Measurements from ENCODE around the gene TSC2.
"Not testable (repeated sequence)": the region's sequence is repeated elsewhere in the genome, so short reads cannot be mapped to it uniquely, and the experiment has no call there.

TSC2 gene

DNA sequence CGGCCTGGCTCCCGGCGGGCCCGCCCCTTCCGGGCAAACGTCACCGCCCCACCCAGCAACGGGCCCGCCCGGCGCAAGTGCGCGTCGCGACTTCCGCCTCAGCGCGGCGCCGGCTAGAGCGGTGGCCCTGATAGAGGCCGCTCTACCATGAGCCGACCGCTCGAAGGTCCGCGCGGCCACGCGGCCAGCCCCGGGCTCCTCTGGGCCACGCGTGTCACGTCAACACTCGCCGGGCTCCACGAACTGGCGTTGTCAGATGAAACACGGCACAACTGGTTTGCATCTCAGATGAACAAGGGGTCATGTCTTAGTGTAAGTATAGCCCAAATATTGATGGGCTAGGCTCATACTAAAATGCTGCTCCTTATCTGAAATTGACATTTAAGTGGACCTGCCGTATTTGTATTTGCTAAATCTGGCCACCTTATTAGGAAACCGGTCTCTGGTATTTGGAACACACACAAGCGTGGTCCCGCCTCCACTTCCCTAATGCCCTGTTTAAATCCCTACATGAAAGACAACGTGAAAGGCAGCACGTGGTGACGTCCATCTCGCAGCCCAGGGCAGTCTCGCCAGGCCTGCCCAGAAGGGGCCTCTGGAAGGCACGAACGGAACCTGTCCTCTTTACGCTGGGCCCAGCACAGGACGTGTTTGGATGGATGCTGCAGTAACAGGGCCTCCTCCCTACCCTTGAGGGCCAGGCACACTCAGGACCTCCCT, 37.8 kb upstream of the TSC2 start, which contains the start of gene ZNF598:
TSS of gene ZNF598 (minus strand) at position 31 of the 720 bp plus-strand sequence.
- peak; percentile 80 to 88 for DNase-seq

GRCh38 chr16:2011726-2012125, 36.1 kb upstream of the TSC2 start:
- DNase-seq: not testable (repeated sequence)

GRCh38 chr16:2013527-2013926, 34.3 kb upstream of the TSC2 start:
- DNase-seq: no peak

DNA sequence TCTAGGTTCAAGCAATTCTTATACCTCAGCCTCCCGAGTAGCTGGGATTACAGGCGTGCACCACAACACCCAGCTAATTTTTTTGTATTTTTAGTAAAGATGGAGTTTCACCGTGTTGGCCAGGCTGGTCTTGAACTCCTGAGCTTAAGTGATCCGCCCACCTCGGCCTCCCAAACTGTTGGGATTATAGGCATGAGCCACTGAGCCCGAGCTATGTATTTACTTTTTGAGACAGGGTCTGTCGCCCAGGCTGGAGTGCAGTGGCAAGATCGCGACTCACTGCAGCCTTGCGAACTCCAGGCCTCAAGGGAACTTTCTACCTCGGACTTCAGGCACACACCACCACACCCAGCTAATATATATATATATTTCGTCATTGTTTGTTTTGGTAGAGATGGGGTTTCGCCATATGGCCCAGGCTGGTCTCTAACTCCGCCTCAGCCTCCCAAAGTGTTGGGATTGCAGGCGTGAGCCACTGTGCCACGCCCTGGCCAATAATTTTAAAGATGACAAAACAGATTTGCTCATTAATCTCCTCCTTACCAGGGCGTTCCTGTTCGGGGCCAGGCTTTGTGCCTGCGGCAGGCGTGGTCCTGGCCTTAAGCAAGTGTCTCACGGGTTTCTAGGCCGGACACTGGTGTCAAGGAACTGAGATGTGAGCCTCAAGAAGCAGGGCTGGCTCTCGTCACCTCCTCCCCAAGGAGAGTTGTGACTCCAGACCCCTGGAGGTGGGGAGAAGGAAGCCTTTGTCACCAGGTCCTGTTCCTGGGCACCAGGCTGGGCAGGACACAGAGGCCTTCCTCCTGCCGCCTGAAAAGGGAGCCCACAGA, 32.5 kb upstream of the TSC2 start:
- no peak for DNase-seq

GRCh38 chr16:2015947-2016208, 31.9 kb upstream of the TSC2 start:
- DNase-seq: no peak

DNA sequence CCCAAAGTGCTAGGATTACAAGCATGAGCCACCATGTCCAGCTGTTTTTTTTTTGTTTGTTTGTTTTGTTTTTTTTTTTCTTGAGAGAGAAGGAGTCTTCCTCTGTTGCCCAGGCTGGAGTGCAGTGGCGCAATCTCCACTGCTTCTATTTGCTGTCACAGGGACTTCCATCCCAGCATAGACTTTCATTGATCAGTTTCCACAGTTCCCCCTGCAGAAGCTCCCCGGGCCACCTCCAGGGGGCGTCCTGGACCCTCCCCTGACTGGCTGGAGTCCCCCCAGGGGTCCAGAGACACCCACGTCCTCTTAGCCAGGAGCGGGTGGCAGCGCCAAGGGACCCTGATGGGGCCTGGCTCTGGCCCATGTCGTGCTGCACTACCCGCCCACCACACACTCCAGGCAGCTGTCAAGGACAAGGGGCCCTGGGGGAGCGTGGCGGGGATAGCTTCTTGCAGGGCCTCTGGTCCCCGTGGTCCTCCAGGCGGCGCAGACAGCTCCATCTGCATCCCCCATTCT, 31.3 kb upstream of the TSC2 start:
- DNase-seq: peak in 1 of 2 experiments; percentile 14

DNA sequence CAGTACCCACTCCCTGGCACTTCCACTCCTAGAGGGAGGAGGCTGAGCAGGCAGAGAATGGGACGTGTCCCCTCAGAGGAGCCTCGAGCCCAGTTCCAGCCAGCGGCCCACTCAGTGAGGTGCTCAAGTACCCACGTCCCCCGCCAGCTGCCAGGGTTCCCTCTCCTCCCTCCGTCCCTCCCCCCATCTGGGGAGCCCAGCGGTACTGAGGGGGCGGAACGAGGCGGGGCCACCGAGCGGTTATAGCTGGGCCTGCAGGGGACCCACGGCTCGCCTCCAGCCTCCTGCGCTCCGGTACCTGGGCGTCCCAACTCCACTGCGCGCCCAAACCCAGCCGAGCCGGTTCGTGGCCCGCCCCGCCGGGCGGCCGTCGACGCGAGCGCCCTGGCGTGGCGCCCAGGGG, 28.3 kb upstream of the TSC2 start, which contains the start of gene NPW:
TSS of gene NPW (plus strand) at position 268 of the 403 bp plus-strand sequence.
- peak in 1 of 2 experiments; percentile 20 for DNase-seq

DNA sequence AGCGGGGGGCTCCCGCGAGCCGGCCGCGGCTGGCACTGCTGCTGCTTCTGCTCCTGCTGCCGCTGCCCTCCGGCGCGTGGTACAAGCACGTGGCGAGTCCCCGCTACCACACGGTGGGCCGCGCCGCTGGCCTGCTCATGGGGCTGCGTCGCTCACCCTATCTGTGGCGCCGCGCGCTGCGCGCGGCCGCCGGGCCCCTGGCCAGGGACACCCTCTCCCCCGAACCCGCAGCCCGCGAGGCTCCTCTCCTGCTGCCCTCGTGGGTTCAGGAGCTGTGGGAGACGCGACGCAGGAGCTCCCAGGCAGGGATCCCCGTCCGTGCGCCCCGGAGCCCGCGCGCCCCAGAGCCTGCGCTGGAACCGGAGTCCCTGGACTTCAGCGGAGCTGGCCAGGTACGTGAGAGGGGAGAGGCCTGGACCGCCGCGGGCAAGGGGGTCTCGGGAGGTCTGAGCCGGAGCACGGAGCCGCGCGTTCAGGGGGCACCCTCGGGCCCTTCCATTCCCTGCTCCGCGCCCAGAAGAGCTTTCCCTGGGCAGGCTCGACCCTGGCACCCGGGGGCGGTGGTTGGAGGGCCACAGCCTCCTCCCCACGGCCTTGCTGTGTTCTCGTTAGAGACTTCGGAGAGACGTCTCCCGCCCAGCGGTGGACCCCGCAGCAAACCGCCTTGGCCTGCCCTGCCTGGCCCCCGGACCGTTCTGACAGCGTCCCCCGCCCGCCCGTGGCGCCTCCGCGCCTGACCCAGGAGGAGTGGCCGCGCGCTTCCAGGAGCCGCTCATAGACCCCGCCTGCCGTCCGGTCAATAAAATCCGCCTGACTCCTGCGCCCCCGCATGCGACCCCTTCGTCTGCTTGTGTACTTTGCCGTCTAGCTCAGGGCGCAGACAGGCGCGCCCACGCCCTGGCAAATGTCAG, 27.6 kb upstream of the TSC2 start:
- DNase-seq: no peak

GRCh38 chr16:2022723-2023091, 25.1 kb upstream of the TSC2 start:
- no peak for DNase-seq

DNA sequence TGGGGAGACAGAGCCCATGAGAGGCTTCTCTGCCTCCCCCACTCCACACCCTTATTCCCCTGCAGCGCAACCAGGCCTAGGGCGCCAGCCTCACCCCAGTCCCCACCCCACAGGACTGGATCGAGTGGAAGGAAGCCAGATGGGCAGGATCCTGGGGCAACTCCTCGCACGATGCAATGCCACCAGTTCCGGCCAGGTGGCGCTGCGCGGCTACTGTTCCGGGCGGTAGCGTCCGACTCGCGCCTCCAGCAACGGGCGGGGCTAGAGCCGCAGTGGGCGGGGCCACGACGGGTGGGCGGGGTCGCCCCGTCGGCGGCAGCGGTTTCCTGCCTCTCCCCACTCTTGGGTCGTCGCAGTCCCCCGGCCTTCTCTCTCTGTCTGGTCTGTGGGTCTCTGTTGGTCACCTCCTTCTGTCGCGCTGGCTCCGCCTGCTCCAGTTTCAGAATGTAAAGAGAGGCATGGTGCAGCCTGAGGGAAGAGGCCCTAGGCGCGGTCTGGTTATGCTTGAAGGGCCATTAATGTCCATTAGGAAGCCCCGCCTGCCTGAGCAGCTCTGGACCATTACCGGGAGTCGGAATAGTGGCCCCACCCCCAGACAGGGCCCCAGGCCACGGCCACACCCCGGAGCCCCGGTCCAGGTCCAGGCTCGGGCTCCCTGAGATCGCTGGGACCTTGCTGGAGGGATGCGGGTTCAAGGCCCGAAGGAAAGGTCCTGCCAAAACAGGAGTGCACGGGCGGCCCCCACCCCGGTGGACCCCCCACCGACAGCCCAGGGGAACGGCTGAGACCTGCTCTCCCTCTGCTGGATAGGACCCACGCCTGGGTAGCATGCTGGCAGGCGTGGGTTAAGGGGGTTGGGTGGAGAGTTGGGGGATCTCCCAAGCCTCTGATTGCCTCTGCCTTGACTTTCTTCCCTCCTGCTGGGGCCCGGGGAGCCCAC, 24.4 kb upstream of the TSC2 start:
- DNase-seq: peak; percentile 81 to 87

DNA sequence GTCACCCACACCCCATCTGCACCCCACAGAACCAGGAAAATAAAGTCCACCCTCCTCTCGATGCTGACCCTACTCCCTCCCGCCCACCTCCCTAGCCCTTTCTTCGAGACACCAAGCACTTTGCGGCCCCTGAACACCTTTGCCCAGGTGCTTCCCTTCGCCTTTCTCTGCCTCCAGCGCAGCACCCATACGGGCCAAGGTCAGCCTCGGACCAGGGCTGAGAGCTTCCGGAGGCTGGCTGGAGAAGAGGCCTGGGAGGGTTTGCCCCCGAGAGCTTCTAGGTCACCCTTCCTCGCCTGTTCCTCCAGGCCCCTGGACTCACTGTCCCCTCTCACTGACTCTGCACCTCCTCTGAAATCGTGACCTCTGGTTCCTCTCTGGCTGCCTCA, 23.8 kb upstream of the TSC2 start:
- no peak for DNase-seq

GRCh38 chr16:2025251-2025650, 22.5 kb upstream of the TSC2 start:
- no peak for DNase-seq

- DNase-seq: no peak
Observed at GRCh38 chr16:2025878-2026460, 21.8 kb upstream of the TSC2 start.

GRCh38 chr16:2026461-2027023, 21.2 kb upstream of the TSC2 start, which contains the start of gene NHERF2:
Gene NHERF2, plus strand, starts transcription at chr16:2026902. Its CDS starts 104 bp downstream, at chr16:2027006.
- DNase-seq: peak in 1 of 2 experiments; percentile 9

DNA sequence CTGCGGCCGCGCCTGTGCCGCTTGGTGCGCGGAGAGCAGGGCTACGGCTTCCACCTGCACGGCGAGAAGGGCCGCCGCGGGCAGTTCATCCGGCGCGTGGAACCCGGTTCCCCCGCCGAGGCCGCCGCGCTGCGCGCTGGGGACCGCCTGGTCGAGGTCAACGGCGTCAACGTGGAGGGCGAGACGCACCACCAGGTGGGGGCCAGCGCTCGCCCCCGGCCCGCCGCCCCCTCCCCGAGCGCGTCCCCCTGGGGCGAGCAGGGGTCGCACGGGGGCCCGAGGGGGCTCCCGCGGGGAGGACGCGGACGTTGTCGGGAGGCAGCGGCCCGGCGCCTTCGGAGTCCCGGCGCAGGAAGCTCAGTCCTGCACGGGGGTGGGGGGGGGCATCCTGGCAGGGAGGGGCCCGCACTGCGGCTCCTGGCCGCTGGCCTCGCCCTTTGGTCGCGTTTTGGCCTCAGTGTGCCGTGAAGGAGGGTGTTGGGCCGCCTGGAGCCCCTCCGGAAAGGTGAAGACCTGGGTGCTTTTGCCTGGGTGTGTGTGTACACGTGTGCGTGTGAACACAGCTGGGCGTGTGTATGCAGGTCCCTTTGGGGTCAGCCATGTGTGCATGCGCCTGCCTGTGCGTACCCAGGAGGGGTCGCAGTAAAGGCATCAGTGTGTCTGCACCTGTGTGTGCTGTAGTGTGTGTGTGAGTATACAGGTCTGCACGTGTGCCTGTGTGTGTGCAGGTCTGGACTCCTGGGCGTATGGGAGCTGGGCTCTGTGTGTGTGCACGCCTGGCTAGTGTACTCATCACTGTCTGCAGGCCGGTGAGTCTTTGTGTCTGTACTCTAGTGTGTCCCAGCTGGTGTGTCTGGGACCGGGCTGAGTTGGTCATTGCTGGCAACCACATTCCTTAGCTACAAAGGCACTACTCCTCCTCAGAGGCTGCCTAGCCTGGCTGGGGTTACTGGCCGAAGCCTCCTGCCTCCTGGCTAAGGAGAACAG, 20.5 kb upstream of the TSC2 start:
- DNase-seq: peak in 1 of 2 experiments; percentile 26

- no peak for DNase-seq
Observed at GRCh38 chr16:2028146-2028545, 19.6 kb upstream of the TSC2 start.

DNA sequence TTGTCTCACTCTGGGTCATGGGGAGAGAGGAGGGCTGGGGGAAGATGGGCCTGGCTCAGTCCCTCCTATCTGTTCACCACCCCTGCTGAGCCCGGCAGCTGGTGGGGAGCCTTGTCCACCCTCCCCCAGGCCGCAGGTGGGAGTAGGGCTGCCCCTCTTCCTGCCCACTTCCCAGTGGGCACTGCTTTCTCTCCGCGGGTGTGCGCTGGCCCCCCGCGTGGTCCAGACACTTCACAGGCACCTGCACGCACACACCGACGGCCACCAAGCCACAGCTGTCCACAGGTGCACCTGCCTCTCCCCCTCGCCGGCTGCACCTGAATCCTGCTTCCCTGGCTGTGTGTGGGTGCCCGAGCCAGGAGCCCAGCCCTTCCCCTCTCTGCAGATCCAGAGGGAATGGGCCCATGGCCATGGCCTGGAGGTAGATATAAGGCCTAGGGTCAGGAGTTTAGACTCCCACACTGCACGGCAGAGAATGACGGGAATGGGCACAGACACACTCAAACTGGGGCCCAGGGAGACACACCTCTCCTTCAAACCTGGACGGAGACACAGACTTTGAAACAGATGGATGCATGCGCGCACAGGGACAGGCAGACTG, 19.1 kb upstream of the TSC2 start:
- peak in 1 of 2 experiments; percentile 54 for DNase-seq

DNA sequence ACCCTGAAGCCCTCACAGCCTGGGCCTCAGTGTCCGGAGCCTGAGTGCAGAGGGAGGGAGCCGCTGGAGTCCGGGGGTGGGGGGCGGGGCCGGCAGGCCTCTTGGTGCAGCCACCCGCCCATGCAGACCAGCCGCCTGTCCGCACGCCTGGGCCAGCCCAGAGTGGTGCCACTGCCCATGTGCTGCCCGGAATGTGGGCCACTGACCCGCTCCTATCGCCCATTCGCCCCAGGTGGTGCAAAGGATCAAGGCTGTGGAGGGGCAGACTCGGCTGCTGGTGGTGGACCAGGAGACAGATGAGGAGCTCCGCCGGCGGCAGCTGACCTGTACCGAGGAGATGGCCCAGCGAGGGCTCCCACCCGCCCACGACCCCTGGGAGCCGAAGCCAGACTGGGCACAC, 18.4 kb upstream of the TSC2 start:
- no peak for DNase-seq

GRCh38 chr16:2030036-2030435, 17.7 kb upstream of the TSC2 start:
- no peak for DNase-seq
